ENCODE measurements around the gene C1orf74.

DNA sequence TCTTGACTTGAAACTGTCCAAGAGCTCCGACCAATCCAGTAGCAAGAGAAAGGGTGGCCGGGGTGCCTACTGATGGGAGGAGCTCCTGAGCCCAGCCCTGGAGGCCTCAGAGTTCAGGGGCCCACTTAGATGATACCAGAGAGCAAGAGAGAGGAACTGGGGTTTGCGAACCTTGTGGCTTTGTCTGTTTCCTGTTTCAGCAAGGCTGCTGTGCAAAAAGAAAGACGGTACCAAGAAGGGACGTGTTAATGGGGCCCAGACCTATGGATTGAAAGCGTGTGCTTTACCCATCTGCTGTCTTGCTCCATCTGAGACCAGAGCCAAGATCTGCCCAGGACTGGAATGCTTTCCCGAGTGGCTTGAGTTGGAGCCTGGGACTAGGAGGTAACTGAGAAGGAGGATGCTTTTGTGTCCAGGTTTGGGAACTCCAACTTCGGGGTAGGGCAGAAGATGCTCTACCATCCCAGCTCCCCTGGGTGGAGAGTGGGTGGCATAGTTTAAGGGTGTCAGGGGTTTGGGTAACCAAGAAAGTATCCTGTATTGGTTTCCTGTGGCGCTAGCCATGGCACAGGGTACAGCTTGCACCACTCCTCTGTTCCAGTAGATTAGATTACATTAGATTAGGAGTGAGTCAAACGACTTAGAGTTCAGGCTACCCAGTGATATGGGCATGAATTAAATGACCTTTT lies 28.3 kb downstream of the C1orf74 start, which contains the start of gene TRAF3IP3:
- TF ChIP-seq, protein P1, sequence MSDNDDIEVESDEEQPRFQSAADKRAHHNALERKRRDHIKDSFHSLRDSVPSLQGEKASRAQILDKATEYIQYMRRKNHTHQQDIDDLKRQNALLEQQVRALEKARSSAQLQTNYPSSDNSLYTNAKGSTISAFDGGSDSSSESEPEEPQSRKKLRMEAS (IDR thresholded peaks at IDR 0.05): no peak
- no peak for TF ChIP-seq CEBPB (IDR thresholded peaks at IDR 0.05)
- TF ChIP-seq USF1 (IDR thresholded peaks at IDR 0.05): no peak
- no peak for TF ChIP-seq TAF1 (IDR thresholded peaks at IDR 0.05; ENCODE audit: low read depth)
- TF ChIP-seq YY1 (IDR thresholded peaks at IDR 0.05; ENCODE audit: low read depth): no peak
- TF ChIP-seq RAD21 (IDR thresholded peaks at IDR 0.05; ENCODE audit: low read depth): no peak
- TF ChIP-seq EP300 (IDR thresholded peaks at IDR 0.05; ENCODE audit: borderline replicate concordance): no peak
- no peak for TF ChIP-seq FOXM1 (IDR thresholded peaks at IDR 0.05; ENCODE audit: borderline replicate concordance, low read depth)
- TF ChIP-seq NFIC (IDR thresholded peaks at IDR 0.05): no peak
- TF ChIP-seq, protein P2, sequence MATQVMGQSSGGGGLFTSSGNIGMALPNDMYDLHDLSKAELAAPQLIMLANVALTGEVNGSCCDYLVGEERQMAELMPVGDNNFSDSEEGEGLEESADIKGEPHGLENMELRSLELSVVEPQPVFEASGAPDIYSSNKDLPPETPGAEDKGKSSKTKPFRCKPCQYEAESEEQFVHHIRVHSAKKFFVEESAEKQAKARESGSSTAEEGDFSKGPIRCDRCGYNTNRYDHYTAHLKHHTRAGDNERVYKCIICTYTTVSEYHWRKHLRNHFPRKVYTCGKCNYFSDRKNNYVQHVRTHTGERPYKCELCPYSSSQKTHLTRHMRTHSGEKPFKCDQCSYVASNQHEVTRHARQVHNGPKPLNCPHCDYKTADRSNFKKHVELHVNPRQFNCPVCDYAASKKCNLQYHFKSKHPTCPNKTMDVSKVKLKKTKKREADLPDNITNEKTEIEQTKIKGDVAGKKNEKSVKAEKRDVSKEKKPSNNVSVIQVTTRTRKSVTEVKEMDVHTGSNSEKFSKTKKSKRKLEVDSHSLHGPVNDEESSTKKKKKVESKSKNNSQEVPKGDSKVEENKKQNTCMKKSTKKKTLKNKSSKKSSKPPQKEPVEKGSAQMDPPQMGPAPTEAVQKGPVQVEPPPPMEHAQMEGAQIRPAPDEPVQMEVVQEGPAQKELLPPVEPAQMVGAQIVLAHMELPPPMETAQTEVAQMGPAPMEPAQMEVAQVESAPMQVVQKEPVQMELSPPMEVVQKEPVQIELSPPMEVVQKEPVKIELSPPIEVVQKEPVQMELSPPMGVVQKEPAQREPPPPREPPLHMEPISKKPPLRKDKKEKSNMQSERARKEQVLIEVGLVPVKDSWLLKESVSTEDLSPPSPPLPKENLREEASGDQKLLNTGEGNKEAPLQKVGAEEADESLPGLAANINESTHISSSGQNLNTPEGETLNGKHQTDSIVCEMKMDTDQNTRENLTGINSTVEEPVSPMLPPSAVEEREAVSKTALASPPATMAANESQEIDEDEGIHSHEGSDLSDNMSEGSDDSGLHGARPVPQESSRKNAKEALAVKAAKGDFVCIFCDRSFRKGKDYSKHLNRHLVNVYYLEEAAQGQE (IDR thresholded peaks at IDR 0.05; ENCODE audit: low read depth): no peak
